ENCODE measurements around the gene SNCAIP.

Gene SNCAIP

DNA sequence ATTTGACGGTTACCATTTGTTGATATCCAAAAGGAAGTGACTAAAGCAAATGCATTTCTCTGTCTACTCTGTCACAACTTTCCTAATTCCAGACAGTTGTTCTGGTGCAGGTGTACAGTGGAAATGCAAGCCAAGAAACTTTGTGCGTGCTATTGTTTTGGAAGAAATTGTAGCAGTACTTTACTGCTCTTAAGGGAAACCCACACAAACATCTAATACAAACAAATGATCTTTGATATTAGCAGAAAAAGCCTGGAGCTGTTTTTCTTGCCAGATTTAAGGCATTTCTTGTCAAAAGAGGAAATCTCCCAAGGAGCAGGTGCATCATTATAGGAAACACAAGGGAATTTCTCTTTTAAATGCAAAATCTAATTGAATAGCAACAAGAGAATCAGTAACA lies 2.0 kb downstream of the SNCAIP start:
- no peak overlapping the region for H3K14ac ChIP-seq (ENCODE audit: low read length)
- H3K4me1 ChIP-seq (ENCODE audit: control insufficient read depth in 2 of 2, insufficient read depth in 1 of 2, low read depth in 1 of 2, low read length in 2 of 2): peaks cover 0 to 3% of the 10 kb centered on the region in 2 donors
- H3K9me3 ChIP-seq (replicated peaks in 1 of 2; ENCODE audit: control insufficient read depth in 2 of 2, insufficient read depth in 1 of 2, low read depth in 1 of 2, low read length in 2 of 2): no peaks in the 10 kb centered on the region
- no peaks in the 10 kb centered on the region for H3K36me3 ChIP-seq (replicated peaks in 1 of 2; ENCODE audit: control insufficient read depth in 2 of 2, insufficient read depth in 2 of 2, low read length in 2 of 2)
- no peak overlapping the region for H2BK5ac ChIP-seq (ENCODE audit: low read length)
- H2BK120ac ChIP-seq (ENCODE audit: low read depth, low read length): no peak overlapping the region
- no peak overlapping the region for H4K8ac ChIP-seq (ENCODE audit: low read depth, low read length)
- H3K23ac ChIP-seq (ENCODE audit: low read depth, low read length, poor library complexity): no peak overlapping the region
- DNase-seq (ENCODE audit: low spot score): no peak
- no peak overlapping the region for H2BK12ac ChIP-seq (ENCODE audit: low read length)
- no peak overlapping the region for H3K4ac ChIP-seq (ENCODE audit: low read length)
- H2BK15ac ChIP-seq (ENCODE audit: low read length): no peak overlapping the region
- no peak overlapping the region for H3K4me2 ChIP-seq (ENCODE audit: insufficient read depth, low read length, poor library complexity, severe bottlenecking)
- H2AFZ ChIP-seq (ENCODE audit: low read length): no peak overlapping the region
- H3K9ac ChIP-seq (ENCODE audit: low read depth, low read length, poor library complexity): no peak overlapping the region
- peaks cover 0 to 52% (median 8%) of the 10 kb centered on the region in 3 experiments for H3K27me3 ChIP-seq (ENCODE audit: control insufficient read depth in 3 of 3, insufficient read depth in 3 of 3, low read depth in 1 of 3, low read length in 3 of 3)
- no peak overlapping the region for H3K4me3 ChIP-seq (ENCODE audit: low read length in 2 of 2)
- H3K18ac ChIP-seq (ENCODE audit: low read length): no peak overlapping the region
- no peak overlapping the region for H4K91ac ChIP-seq (ENCODE audit: low read depth, low read length, poor library complexity)
- no CpG with 5 or more reads among the region's 2 CpGs for WGBS, 2 donors (ENCODE audit: extremely low coverage in 2 of 2, insufficient read length in 2 of 2, insufficient replicate concordance in 1 of 2)
- no peak overlapping the region for H3K27ac ChIP-seq (replicated peaks; ENCODE audit: low read length)
- H2AK5ac ChIP-seq (ENCODE audit: low read depth, low read length): no peak overlapping the region
- no peaks in the 10 kb centered on the region for H3K79me1 ChIP-seq (ENCODE audit: low read depth, low read length)

DNA sequence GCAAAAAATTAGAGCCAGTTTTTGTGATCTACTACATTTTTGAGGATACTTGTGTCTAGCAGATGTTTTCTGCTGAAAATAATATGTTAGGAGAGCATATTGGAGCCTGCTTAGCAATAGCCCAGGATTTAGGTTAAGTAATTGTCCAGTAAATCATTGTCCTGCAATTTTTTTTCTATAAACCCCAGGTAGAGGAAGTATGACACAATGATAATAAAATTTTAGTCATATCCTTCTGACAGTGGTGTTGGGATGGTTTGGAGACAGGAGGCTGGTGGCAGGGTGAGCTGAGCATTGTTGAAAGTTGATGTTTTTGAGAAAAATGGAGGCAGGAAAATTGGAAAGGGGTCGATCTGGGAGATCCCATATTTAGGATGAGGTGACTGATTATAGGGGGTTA lies 3.5 kb downstream of the SNCAIP start:
- Histone ChIP-seq H3K9ac (ENCODE audit: low read depth, low read length, poor library complexity) (no peak overlapping the region), H3K23ac (ENCODE audit: low read depth, low read length, poor library complexity) (no peak overlapping the region), H2AFZ (ENCODE audit: low read length) (no peak overlapping the region), H3K4me2 (ENCODE audit: insufficient read depth, low read length, poor library complexity, severe bottlenecking) (no peak overlapping the region), H2AK5ac (ENCODE audit: low read depth, low read length) (no peak overlapping the region), H3K4me3 (ENCODE audit: low read length in 2 of 2) (no peak overlapping the region), H3K79me1 (ENCODE audit: low read depth, low read length) (no peaks in the 10 kb centered on the region), H3K27me3 (ENCODE audit: control insufficient read depth in 3 of 3, insufficient read depth in 3 of 3, low read depth in 1 of 3, low read length in 3 of 3) (peaks cover 0 to 41% (median 7%) of the 10 kb centered on the region in 3 experiments), H3K4ac (ENCODE audit: low read length) (no peak overlapping the region), H3K18ac (ENCODE audit: low read length) (no peak overlapping the region), H2BK120ac (ENCODE audit: low read depth, low read length) (no peak overlapping the region), H3K9me3 (replicated peaks in 1 of 2; ENCODE audit: control insufficient read depth in 2 of 2, insufficient read depth in 1 of 2, low read depth in 1 of 2, low read length in 2 of 2) (no peaks in the 10 kb centered on the region), H2BK12ac (ENCODE audit: low read length) (no peak overlapping the region), H3K4me1 (ENCODE audit: control insufficient read depth in 2 of 2, insufficient read depth in 1 of 2, low read depth in 1 of 2, low read length in 2 of 2) (peaks cover 0 to 3% of the 10 kb centered on the region in 2 donors), H4K91ac (ENCODE audit: low read depth, low read length, poor library complexity) (no peak overlapping the region), H2BK5ac (ENCODE audit: low read length) (no peak overlapping the region), H3K36me3 (replicated peaks in 1 of 2; ENCODE audit: control insufficient read depth in 2 of 2, insufficient read depth in 2 of 2, low read length in 2 of 2) (no peaks in the 10 kb centered on the region), H4K8ac (ENCODE audit: low read depth, low read length) (no peak overlapping the region), H3K27ac (replicated peaks; ENCODE audit: low read length) (no peak overlapping the region), H2BK15ac (ENCODE audit: low read length) (no peak overlapping the region), H3K14ac (ENCODE audit: low read length) (no peak overlapping the region)
- no peak for DNase-seq (ENCODE audit: low spot score)
- no CpG with 5 or more reads among the region's 1 CpG for WGBS, 2 donors (ENCODE audit: extremely low coverage in 2 of 2, insufficient read length in 2 of 2, insufficient replicate concordance in 1 of 2)

DNA sequence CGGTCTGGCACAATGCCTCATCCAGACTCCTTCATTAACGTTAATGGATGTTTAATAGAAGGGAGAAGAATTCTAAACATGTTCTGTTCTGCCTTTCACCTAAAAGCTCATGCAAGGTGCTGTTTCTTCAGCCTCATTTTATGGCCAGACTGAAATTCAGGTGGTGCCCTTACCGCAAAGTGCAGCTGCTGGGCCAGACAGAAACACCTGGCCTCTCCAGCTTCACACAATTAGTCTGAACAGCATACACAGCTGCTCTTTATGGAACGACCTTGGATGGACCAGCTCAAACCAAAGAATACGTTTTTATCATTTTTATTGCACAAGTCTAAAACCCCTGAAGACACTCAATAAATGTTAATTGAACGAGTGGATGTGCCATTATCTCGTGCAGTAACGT lies 4.6 kb downstream of the SNCAIP start:
- no CpG with 5 or more reads among the region's 8 CpGs for WGBS, 2 donors (ENCODE audit: extremely low coverage in 2 of 2, insufficient read length in 2 of 2, insufficient replicate concordance in 1 of 2)
- Histone ChIP-seq H3K14ac (ENCODE audit: low read length) (no peak overlapping the region), H3K23ac (ENCODE audit: low read depth, low read length, poor library complexity) (no peak overlapping the region), H3K4me1 (ENCODE audit: control insufficient read depth in 2 of 2, insufficient read depth in 1 of 2, low read depth in 1 of 2, low read length in 2 of 2) (peaks cover 0 to 2% of the 10 kb centered on the region in 2 donors), H3K36me3 (replicated peaks in 1 of 2; ENCODE audit: control insufficient read depth in 2 of 2, insufficient read depth in 2 of 2, low read length in 2 of 2) (no peaks in the 10 kb centered on the region), H2BK15ac (ENCODE audit: low read length) (no peak overlapping the region), H2AFZ (ENCODE audit: low read length) (no peak overlapping the region), H2AK5ac (ENCODE audit: low read depth, low read length) (no peak overlapping the region), H2BK120ac (ENCODE audit: low read depth, low read length) (no peak overlapping the region), H2BK12ac (ENCODE audit: low read length) (no peak overlapping the region), H3K4me2 (ENCODE audit: insufficient read depth, low read length, poor library complexity, severe bottlenecking) (no peak overlapping the region), H3K9ac (ENCODE audit: low read depth, low read length, poor library complexity) (no peak overlapping the region), H4K8ac (ENCODE audit: low read depth, low read length) (no peak overlapping the region), H3K27me3 (ENCODE audit: control insufficient read depth in 3 of 3, insufficient read depth in 3 of 3, low read depth in 1 of 3, low read length in 3 of 3) (peaks cover 0 to 30% (median 4%) of the 10 kb centered on the region in 3 experiments), H3K18ac (ENCODE audit: low read length) (no peak overlapping the region), H3K4me3 (ENCODE audit: low read length in 2 of 2) (no peak overlapping the region), H4K91ac (ENCODE audit: low read depth, low read length, poor library complexity) (no peak overlapping the region), H2BK5ac (ENCODE audit: low read length) (no peak overlapping the region), H3K79me1 (ENCODE audit: low read depth, low read length) (no peaks in the 10 kb centered on the region), H3K27ac (replicated peaks; ENCODE audit: low read length) (no peak overlapping the region), H3K4ac (ENCODE audit: low read length) (no peak overlapping the region), H3K9me3 (replicated peaks in 1 of 2; ENCODE audit: control insufficient read depth in 2 of 2, insufficient read depth in 1 of 2, low read depth in 1 of 2, low read length in 2 of 2) (no peaks in the 10 kb centered on the region)
- DNase-seq (ENCODE audit: low spot score): no peak

DNA sequence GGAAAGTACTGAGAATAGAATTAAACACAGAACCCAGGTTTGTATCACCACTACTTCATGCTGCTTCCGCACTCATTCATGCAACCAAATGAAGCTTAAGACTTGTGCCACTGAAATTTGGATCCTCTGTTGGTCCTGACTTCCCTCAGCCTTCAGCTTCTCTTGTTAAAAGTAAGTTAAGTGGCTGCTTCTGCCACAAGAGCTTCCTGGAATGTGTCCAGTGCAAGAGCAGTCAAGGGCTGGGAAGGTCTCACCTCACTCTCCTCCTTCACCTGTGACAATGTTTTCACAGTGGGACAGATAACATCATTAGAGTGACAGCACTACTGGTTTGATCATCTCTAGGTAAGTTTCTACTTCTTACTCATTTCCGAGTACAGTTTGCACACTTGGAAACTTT lies 7.9 kb downstream of the SNCAIP start:
- Histone ChIP-seq H4K8ac (ENCODE audit: low read depth, low read length) (no peak overlapping the region), H3K79me1 (ENCODE audit: low read depth, low read length) (no peaks in the 10 kb centered on the region), H3K18ac (ENCODE audit: low read length) (no peak overlapping the region), H4K91ac (ENCODE audit: low read depth, low read length, poor library complexity) (no peak overlapping the region), H3K4me2 (ENCODE audit: insufficient read depth, low read length, poor library complexity, severe bottlenecking) (no peak overlapping the region), H3K23ac (ENCODE audit: low read depth, low read length, poor library complexity) (no peak overlapping the region), H2BK15ac (ENCODE audit: low read length) (no peak overlapping the region), H2BK120ac (ENCODE audit: low read depth, low read length) (no peak overlapping the region), H2AFZ (ENCODE audit: low read length) (no peak overlapping the region), H3K36me3 (replicated peaks in 1 of 2; ENCODE audit: control insufficient read depth in 2 of 2, insufficient read depth in 2 of 2, low read length in 2 of 2) (no peaks in the 10 kb centered on the region), H2AK5ac (ENCODE audit: low read depth, low read length) (no peak overlapping the region), H3K4me1 (ENCODE audit: control insufficient read depth in 2 of 2, insufficient read depth in 1 of 2, low read depth in 1 of 2, low read length in 2 of 2) (no peaks in the 10 kb centered on the region), H3K27ac (replicated peaks; ENCODE audit: low read length) (no peak overlapping the region), H3K9me3 (replicated peaks in 1 of 2; ENCODE audit: control insufficient read depth in 2 of 2, insufficient read depth in 1 of 2, low read depth in 1 of 2, low read length in 2 of 2) (no peaks in the 10 kb centered on the region), H3K27me3 (ENCODE audit: control insufficient read depth in 3 of 3, insufficient read depth in 3 of 3, low read depth in 1 of 3, low read length in 3 of 3) (peaks cover 0 to 10% (median 0%) of the 10 kb centered on the region in 3 experiments), H3K4ac (ENCODE audit: low read length) (no peak overlapping the region), H3K4me3 (ENCODE audit: low read length in 2 of 2) (no peak overlapping the region), H2BK5ac (ENCODE audit: low read length) (no peak overlapping the region), H3K9ac (ENCODE audit: low read depth, low read length, poor library complexity) (no peak overlapping the region), H2BK12ac (ENCODE audit: low read length) (no peak overlapping the region), H3K14ac (ENCODE audit: low read length) (no peak overlapping the region)
- WGBS, 2 donors (ENCODE audit: extremely low coverage in 2 of 2, insufficient read length in 2 of 2, insufficient replicate concordance in 1 of 2): no CpG with 5 or more reads among the region's 2 CpGs
- DNase-seq (ENCODE audit: low spot score): no peak
